Stimulated activated CD8-positive, alpha-beta memory T cell treated with anti-CD3 and anti-CD28 coated beads, Interleukin-7, amount 100 ng/mL, for 48 hours (primary cell): ENCODE data around the gene VIT.
"Not testable (repeated sequence)": the region's sequence is repeated elsewhere in the genome, so short reads cannot be mapped to it uniquely, and the experiment has no call there.

Experiments used
- DNase-seq, 2 donors: peaks; one replicate each; pipeline ENCODE4 v3.0.0-alpha.2; 2020; ENCODE audit warnings: low read depth in 1 of 2; ENCODE audit errors: extremely low read depth in 1 of 2

VIT gene

DNA sequence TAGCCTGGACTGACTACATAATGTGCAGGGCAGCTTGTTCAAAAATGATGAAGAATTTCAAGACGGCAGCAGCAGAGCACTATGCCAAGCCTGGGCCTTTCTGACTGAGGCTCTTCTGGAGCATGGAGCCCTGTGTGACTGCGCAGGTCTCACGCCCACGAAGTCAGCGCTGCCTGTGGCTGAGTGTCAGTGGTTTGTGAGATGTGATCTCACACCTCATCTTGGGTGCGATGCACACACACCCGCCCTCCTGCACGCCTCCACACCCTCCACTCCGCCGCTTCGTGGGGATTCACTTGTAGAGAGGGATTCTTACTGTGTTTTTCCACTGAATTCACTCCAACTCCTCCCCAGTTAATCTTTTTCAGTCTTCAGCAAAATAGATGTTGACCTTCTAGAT, 103.9 kb downstream of the VIT start:
- peak; percentile 34 to 40 for DNase-seq

DNA sequence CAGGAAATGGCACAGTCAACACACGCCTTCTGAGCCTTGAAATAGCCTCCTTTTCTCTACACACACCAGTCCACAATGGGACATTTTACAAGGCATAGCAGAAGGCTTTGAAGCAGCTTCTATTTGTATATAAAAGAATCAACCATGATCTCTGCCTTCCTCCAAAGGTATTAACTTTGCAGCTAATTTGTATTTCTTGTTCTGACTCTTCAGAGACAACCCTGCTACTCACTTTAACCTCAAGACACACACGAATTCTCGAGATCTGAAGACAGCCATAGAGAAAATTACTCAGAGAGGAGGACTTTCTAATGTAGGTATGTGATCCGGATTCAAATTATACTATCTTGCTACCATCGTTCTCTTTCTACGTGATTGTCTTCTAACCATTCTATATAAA, 104.6 kb downstream of the VIT start:
- no peak for DNase-seq

DNA sequence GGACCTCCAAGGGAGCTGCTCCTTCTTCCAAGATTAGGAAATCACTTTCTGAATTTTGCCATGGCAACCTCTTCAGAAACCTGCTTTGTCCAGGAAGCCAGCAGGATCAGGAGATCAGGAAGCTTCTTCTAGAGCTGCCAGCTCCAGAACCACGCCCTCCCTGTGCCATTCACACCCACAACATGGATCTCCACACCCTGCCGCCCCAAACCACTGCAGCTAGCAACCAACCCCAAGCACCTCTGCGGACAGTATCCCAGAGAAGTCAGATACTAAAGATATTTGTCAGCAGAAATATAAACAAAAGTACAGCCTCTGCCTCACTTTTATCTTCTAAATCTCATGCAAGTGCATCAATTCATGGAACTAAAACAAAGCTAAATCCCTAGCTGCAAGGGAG, 106.4 kb downstream of the VIT start:
- DNase-seq, result no peak

DNA sequence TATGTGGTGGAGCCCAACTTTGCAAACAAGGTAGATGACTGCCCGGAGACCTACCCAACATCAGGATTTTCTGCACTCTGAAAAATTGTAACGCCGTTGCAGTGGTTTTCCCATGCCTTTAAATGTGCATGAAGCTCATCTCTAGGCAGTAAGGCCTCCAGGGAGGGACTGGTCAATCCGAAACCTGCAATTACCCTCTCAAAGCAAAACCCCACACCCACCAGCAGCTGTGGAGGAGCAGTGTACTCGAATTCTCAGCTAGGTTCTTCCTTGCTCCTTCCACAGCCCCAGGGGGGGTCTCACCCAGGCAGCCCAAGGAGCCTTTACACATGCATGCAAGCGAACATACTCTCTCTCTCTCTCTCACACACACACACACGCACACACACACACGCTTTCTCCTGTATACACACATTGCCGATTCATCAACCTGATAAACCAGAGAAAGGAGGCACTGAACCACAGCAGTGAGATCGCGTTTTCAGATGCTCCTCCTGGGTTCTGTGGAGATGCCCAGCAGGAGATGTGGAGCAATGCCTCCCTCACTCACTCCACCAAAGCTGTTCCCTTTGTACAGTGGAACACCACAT, 109.2 kb downstream of the VIT start:
- no peak for DNase-seq

DNA sequence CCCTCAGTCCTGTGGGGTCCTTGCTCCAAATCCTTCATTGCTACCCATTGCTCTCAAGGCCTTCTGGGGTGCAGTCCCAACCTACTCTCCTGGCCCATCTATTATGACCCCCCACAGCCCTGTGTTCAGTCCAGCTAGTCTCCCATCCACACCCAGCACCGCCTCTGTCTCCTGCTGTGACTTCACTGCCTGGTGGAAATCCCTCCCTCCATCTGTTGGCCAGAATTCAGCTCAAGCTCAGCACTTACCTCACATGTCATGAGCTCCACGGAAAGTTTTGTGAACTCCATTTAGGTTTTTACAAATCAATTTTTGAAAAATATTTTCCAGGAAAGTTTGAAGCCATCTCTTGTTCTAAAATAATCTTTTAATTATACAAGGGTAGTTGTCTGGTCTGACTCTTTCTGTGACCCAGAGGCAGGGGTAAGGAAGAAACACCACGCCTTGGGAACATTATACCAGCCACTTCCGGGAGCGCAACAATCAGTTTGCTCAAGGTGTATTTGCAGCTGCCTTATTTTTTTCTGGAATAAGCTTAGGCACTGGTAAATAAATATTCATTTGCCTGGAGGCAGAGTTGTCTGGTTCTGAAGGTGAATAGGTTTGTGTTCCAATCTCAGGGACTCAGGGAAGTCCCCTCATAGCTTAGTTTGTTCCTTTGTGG, 110.8 kb downstream of the VIT start:
- no peak for DNase-seq

DNA sequence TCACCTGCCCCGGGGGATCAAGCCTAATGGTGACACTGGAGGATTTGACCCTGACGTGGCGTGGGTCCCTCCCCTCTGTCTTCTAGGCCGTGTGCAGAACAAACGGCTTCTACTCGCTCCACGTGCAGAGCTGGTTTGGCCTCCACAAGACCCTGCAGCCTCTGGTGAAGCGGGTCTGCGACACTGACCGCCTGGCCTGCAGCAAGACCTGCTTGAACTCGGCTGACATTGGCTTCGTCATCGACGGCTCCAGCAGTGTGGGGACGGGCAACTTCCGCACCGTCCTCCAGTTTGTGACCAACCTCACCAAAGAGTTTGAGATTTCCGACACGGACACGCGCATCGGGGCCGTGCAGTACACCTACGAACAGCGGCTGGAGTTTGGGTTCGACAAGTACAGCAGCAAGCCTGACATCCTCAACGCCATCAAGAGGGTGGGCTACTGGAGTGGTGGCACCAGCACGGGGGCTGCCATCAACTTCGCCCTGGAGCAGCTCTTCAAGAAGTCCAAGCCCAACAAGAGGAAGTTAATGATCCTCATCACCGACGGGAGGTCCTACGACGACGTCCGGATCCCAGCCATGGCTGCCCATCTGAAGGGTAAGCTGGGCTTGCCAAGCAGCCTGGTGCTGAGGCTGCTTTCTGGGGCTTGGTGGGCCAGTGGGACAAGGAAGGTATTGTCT, 112.0 kb downstream of the VIT start:
- DNase-seq, result no peak

DNA sequence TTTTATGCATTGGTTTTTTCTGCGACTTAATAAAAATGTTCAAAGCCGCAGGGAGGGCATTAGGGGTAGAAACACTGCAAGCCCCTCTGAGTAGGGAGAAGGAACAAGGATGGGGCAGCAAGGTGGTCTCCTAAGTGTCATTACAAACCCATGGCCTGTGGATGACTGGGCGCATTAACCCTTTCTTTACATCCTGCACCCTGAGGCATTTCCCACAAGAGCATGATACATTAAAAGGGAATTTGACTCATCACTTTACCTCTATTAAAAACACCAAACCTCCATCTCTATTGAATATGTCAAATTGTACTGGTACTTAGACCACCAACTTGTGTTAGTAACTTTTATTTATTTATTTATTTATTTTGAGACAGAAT, 112.5 kb downstream of the VIT start:
- no peak for DNase-seq

DNA sequence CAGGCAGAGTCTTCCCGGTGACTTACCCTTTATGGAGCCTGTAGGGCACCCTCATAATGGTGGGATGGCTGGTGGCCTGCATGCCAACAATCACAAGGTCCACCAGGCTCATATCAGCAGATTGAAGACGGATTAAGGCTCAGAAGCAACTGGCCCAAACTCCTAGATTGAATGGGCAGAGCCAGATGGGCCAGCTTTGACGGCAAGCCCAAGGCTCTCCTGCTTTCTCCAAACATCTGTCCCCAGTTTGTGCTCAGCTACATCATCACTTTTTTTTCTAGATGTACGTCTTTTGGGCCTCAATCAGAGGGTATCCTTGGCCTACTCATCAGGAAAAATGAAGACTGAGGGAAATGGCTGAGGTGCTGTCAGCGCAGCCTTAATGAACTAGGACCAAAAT, 114.6 kb downstream of the VIT start:
- no peak for DNase-seq

DNA sequence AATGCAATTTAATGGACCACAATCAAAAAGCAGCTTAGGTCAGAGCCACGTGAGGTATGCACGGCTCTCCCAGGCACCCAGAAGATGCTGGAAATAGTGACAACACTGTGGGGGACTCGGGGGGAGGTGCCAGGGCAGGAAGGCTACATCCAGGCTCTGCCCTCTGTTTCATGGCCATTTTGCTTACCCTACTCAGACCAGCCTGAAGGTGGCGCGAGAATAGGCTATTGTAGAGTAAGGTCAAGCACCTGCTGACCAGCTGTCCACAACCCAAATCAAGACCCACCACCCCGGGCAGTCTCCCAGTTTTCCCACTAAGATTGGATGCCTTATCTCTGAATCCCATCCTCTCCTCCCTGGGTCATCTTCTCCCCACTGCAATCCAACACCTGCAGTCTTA, 115.7 kb downstream of the VIT start:
- no peak for DNase-seq

DNA sequence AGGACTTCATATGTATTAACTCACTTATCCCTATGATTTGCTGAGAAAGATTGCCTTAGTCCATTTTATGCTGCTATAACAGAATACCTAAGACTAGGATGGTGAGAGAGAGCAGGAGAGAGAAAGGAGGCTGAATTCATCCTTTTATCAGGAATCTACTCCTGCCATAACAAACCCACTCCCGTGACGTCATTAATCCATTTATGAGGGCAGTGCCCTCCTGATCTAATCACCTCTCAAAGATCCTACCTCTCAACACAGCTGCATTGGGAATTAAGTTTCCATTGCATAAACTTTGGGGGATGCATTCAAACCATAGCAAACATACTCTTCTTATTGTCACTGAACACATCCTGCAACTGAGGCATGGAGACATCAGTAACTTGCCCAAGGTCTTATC, 122.0 kb downstream of the VIT start:
- no peak for DNase-seq

DNA sequence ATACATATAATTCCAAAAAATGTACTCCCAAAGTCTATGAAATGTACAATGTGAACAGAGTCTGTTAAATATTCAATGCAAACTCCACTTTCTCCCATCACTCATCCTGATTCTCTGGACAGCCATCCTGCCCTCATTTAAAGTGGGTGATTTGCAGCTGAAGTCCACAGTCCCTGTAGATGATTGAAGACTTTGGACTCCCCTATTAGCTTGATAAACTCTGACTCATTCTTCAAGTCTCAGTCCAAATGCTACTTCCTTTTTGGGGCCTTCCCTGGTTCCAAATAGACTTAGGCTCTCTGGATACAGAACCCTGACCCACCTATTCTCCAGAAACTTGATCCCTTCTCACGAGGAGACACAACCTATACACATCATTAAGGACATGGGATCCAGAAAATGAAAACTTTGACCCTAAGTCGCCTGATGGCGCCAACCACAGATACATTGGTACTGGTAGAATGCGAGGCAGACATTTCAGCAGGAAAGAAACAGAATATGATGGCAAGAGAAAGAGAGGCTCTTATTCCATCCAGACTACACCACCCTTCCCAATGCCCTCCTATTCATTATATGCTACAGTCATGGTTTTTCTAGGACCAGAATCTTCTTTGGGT, 122.7 kb downstream of the VIT start:
- DNase-seq, result no peak

DNA sequence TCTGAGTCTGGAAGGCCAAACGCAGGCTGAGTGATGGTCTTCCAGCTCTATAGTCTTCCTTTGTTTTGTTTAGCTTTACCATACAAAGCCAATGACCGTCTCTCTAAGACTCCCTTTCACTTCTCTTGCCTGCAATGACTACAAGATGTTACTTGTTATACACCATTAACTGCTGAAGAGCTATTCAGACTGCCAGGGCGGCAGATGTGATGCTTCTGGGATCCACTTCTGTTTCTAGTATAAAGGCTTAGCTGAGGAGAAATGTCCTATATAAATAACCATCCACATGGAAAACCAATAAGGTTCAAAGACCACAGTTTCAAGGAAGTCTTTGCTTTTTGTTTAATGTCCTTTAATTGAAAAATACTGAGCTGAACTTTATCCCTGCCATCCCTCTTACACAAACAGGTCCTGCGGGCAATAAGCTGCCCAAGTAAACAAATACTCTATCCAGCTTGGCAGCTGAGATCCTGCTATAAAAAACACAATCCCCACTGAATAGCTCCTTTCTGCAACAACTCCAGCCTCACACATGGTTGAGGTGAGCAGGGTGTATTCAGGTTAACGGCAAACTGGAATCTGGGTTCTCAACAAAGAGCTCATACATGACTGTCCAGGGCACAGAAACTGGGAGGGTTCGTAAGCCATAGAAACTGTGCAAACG, 124.6 kb downstream of the VIT start:
- no peak for DNase-seq

DNA sequence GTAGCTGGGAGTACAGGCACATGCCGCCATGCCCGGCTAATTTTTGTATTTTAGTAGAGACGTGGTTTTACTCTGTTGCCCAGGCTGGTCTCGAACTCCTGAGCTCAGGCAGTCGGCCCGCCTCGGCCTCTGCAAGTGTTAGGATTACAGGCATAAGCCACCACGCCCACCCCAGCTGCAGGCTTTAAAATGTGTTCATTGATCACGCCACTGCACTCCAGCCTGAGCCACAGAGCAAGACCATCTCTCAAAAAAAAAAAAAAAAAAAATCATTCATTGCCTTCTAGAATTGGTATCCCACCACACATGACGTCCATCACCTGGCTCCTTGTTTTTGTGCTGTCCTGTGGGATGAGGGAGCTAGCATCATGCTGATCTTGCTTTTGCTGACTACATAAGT, 127.4 kb downstream of the VIT start:
- no peak for DNase-seq

DNA sequence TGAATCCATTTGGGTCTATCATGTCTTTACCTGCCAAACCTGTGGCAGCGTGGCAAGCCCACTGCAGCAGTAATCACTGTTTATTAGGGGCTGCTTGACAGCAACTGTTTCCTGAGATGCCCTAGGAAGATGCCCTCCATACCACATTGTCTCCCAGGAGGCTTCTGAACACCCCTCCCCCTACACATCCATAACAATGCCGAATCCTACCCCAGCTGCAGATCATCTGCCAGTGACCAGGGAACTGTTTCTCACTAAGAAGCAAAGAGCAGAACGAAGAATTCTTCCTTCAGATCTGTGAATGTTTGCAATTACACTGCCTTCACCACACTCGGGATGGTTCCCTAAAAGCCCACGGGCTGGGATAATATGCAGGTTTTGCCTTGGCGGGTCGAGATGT, 127.8 kb downstream of the VIT start:
- DNase-seq, result no peak

DNA sequence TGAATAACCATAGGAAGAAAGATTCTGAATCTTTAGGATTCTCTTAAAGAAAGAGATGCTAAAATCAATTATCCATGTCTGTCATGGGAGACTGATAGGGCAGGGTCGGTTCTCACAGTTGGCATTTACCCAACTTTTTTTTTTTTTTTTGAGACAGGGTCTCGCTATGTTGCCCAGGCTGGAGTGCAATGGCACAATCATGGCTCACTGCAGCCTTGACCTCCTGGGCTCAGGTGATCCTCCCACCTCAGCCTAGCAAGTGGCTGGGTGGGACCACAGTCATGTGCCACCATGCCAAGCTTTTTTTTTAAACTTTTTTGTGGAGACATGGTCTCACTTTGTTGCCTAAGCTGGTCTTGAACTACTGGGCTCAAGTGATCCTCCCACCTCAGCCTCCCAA, 128.2 kb downstream of the VIT start:
- not testable (repeated sequence) for DNase-seq

DNA sequence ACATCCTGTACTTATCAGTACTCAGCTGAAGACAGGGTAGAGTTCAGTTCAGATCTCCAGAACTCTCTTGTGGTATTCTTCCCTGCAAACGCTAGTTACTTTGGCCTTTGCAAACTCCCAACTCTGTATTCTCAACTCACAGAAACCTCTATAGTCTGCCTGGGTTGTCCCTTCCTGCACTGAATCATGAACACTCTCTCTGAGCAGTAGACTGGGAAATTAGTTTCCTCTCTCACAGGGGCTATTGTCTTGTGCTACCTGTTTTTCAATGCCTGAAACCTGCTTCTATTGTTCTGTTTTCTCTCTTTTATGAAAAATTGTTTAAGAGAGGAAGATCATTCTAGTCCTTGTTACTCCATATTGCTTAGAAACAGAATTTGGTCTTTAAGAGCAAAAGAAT, 134.7 kb downstream of the VIT start:
- no peak for DNase-seq

DNA sequence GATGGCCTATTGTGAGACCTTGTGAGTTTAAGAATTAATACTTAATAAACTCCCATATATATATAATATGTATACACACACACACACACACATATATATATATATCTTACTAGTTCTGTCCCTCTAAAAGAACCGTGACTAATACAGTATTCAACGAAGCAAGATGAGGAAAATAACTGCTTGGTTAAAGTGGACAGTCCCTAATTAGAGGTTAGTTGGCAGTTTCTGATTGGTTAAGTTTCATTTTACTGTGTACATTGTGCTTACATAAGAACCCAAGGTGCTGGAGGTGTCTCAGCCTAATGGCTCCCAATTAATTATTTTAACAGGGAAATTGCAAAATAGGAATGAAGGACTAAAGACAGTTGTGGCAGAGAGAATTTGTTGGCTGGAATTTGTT, 137.7 kb downstream of the VIT start:
- DNase-seq, result no peak

DNA sequence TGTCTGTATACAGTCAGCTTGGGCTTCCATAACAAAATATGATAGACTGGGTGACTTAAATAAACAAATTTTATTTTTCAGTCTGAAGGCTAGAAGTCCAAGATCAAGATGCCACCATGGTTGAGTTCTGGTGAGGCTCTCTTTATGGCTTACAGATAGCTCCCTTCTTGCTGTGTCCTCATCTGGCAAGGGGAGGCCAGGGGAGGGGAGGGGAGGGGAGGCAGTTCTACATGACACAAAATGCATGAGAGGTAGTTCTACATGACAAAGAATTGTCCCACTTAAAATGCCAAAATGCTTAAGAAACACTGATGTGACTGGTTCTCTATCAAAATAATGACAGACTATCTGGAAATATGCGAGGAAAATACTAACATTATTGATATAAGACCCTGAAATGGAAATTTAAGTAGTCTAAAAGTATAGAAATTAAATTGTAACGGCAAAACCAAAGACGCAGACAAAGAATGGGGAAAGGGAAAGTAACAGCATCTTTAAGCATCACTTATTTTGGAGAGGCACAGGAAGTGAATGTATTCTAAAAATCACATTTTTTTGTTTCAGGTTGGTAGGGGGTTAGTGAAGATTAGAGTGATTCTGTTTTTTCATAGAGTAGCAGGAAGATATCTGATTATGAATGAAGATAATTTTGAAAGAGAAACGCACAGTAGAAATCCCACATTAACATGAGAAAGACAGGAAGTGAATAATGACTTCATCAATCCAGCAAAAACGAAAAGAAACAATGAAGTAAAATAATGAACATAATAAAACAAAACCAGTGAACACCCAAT, 138.4 kb downstream of the VIT start:
- no peak for DNase-seq

DNA sequence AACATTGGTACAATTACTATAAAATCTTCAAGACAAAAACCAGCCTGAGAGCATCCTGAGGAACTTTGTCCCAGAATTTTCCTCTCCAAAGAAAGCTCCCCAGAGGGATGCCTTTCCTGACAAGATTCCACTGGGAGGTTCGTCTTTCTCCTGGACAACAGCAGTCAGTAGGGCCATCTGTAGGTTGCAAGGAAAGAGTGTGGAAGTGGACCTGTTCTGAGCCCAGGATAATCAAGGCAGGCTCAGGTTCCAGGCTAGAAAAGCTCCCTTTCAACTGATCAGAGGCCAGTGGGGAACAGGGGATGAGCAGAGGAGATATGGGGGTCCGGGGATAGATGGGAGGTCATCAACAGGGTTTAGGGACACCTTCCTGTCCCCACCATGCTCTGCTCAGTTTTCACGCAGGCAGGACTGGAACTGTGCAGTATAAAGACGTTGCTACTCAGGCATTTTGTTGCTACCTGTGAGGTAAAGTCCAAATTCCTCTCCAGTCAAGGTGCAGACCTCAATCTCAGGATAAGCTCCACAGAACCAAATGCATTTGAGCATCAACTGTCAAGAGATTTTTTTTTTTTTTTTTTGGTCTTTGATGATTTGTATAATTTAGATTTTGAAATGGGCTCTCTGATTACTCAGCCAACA, 143.6 kb downstream of the VIT start:
- DNase-seq, result no peak

DNA sequence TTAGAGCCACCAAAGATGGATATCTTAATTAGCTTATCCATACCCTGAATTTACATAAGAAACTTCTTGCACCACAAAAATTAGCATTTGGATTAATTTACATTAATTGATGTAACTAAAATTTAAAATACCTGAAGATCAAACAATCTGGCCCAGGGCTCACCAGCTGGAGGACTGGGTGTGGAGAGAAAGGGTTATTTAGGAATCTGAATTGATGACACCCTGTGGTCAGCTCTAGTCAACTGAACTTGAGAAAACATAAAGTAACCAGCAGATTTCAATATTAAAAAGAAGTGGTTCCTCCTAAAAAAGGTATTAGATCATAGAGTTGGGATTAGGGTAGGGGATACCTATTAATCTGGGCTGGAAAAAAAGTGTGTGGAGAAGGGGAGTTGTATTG, 147.3 kb downstream of the VIT start:
- DNase-seq, result no peak
